Thyroid gland (tissue), 4 donors: ENCODE results near the gene SKIDA1. TPM values are rescaled to one million over a fixed set of nuclear protein-coding genes. Genes with fewer than 3 reads are reported as not detected.

Experiments
- DNase-seq, 2 donors: peaks; one replicate each; pipeline ENCODE4 v3.0.0-alpha.2; 2019
- H3K27ac ChIP-seq, 3 donors: fragments of 200-600 bp; sonication (generic); 1 replicate in 2 of 3; 2 replicates in 1 of 3; pipeline ENCODE4 v1.5.1; 2016 to 2019; ENCODE audit warnings: mild to moderate bottlenecking in 1 of 3, moderate library complexity in 1 of 3
- H3K27me3 ChIP-seq: fragments of 200-600 bp; sonication (generic); one replicate; pipeline ENCODE4 v1.5.1; 2019
- H3K36me3 ChIP-seq, 2 donors: fragments of 200-600 bp; sonication (generic); one replicate each; pipeline ENCODE4 v1.5.1; 2016 to 2019
- H3K4me1 ChIP-seq, 2 donors: fragments of 200-600 bp; sonication (generic); one replicate each; pipeline ENCODE4 v1.5.1; 2017 to 2019
- H3K4me3 ChIP-seq, 3 donors: fragments of 200-600 bp; sonication (generic); replicated peaks in 1 of 3; 1 replicate in 2 of 3; 2 replicates in 1 of 3; pipeline ENCODE4 v1.5.1; 2016; ENCODE audit warnings: mild to moderate bottlenecking in 1 of 3
- H3K9me3 ChIP-seq: fragments of 200-600 bp; sonication (generic); one replicate; pipeline ENCODE4 v1.5.1; 2017
- CTCF ChIP-seq, 6 experiments: fragments of 200-600 bp in 3 of 6; fragments of 450-650 bp in 3 of 6; sonication (generic) in 3 of 6; IDR thresholded peaks; one replicate each; pipeline ENCODE4 v1.5.1; 2016 to 2019; ENCODE audit warnings: antibody characterized with exemption in 6 of 6, mild to moderate bottlenecking in 2 of 6, inconsistent platforms in 1 of 6, moderate library complexity in 1 of 6
- POLR2A ChIP-seq, 2 donors: fragments of 450-650 bp; IDR thresholded peaks; one replicate each; pipeline ENCODE4 v1.6.1; 2017; ENCODE audit warnings: antibody characterized with exemption in 2 of 2, mild to moderate bottlenecking in 2 of 2, moderate library complexity in 1 of 2
- WGBS, 2 donors: methylation state at CpG; one replicate each; pipeline ENCODE4 v1.1.5; 2017; 5-methylcytosine and 5-hydroxymethylcytosine counted together
- intact Hi-C: fragments of 100-400 bp; cut with DNase I; formaldehyde crosslinking; loops from one replicate; pipeline ENCODE4 v1.15.1; 2023
- total RNA-seq, 4 donors: library from RNA; depleted of rRNA; stranded (reverse); fragments of >200 nt; gene quantifications; one replicate each; pipeline ENCODE4 v1.2.3, GENCODE V29; 2016

Gene SKIDA1
- total RNA-seq, 4 donors from 2014 or later, result 3.1 to 9.9 (median 7.1) TPM

- no peaks in the 10 kb centered on the region for H3K9me3 ChIP-seq
- H3K27me3 ChIP-seq, result no peaks in the 10 kb centered on the region
- peaks cover 5 to 26% of the 10 kb centered on the region in 2 donors for H3K4me1 ChIP-seq
- H3K4me3 ChIP-seq, result no peak overlapping the region
- H3K36me3 ChIP-seq, result no peaks in the 10 kb centered on the region
- TF ChIP-seq CTCF (IDR thresholded peaks at IDR 0.05) (no peak), POLR2A (IDR thresholded peaks at IDR 0.05) (no peak)
- intact Hi-C loops, result loop anchor here (10.0 kb wide), 1 partner anchor 448 kb away; no protein-coding TSS in a partner anchor
- no peak for DNase-seq
- H3K27ac ChIP-seq, result no peak overlapping the region
- WGBS, 2 donors, result 83 to 87% methylated on average over 21 of the region's 21 CpGs
These were observed 18.3 kb downstream of the SKIDA1 start for GRCh38 chr10:21507150-21507549.

- H3K4me1 ChIP-seq, result peaks cover 5 to 22% of the 10 kb centered on the region in 2 donors
- no peaks in the 10 kb centered on the region for H3K27me3 ChIP-seq
- H3K9me3 ChIP-seq, result no peaks in the 10 kb centered on the region
- peak overlapping the region in 1 of 3 donors; percentile 10 for H3K27ac ChIP-seq
- intact Hi-C loops, result loop anchor here (10.0 kb wide), 1 partner anchor 448 kb away; no protein-coding TSS in a partner anchor
- no peaks in the 10 kb centered on the region for H3K36me3 ChIP-seq
- TF ChIP-seq CTCF (IDR thresholded peaks at IDR 0.05) (no peak), POLR2A (IDR thresholded peaks at IDR 0.05) (no peak)
- 72 to 73% methylated on average over 3 of the region's 3 CpGs for WGBS, 2 donors
- H3K4me3 ChIP-seq, result no peak overlapping the region
- DNase-seq, result no peak
These were observed 19.1 kb downstream of the SKIDA1 start for GRCh38 chr10:21506351-21506750.

- DNase-seq, result no peak
- Histone ChIP-seq H3K27ac (no peak overlapping the region), H3K4me1 (peaks cover 5 to 25% of the 10 kb centered on the region in 2 donors), H3K36me3 (no peaks in the 10 kb centered on the region), H3K9me3 (no peaks in the 10 kb centered on the region), H3K4me3 (no peak overlapping the region), H3K27me3 (no peaks in the 10 kb centered on the region)
- TF ChIP-seq CTCF (IDR thresholded peaks at IDR 0.05) (no peak), POLR2A (IDR thresholded peaks at IDR 0.05) (no peak)
- intact Hi-C loops, result loop anchor here (10.0 kb wide), 1 partner anchor 449 kb away; no protein-coding TSS in a partner anchor
- 86 to 90% methylated on average over 4 of the region's 4 CpGs for WGBS, 2 donors
These were observed 19.7 kb downstream of the SKIDA1 start for GRCh38 chr10:21505711-21506278.

GRCh38 chr10:21503542-21503941, 21.9 kb downstream of the SKIDA1 start:
- no peak for DNase-seq
- Histone ChIP-seq H3K36me3 (no peaks in the 10 kb centered on the region), H3K27me3 (no peaks in the 10 kb centered on the region), H3K4me1 (peaks cover 5 to 27% of the 10 kb centered on the region in 2 donors), H3K4me3 (no peak overlapping the region), H3K9me3 (no peaks in the 10 kb centered on the region), H3K27ac (peak overlapping the region in 1 of 3 donors; percentile 1)
- intact Hi-C loops, result loop anchor here (5.0 to 10.0 kb wide), 2 partner anchors 229 to 451 kb away; no protein-coding TSS in a partner anchor
- 46 to 48% methylated on average over 1 of the region's 1 CpG for WGBS, 2 donors
- TF ChIP-seq POLR2A (IDR thresholded peaks at IDR 0.05) (no peak), CTCF (IDR thresholded peaks at IDR 0.05) (no peak)

- Histone ChIP-seq H3K9me3 (no peaks in the 10 kb centered on the region), H3K36me3 (no peaks in the 10 kb centered on the region), H3K4me3 (no peak overlapping the region), H3K27me3 (no peaks in the 10 kb centered on the region), H3K4me1 (peaks cover 9 to 27% of the 10 kb centered on the region in 2 donors), H3K27ac (peak overlapping the region in 1 of 3 donors; percentile 40)
- no peak for DNase-seq
- TF ChIP-seq POLR2A (IDR thresholded peaks at IDR 0.05) (no peak), CTCF (IDR thresholded peaks at IDR 0.05) (no peak)
- intact Hi-C loops, result loop anchor here (5.0 to 10.0 kb wide), 2 partner anchors 230 to 452 kb away; no protein-coding TSS in a partner anchor
- 85 to 93% methylated on average over 3 of the region's 3 CpGs for WGBS, 2 donors
These were observed 23.1 kb downstream of the SKIDA1 start for GRCh38 chr10:21502348-21502740.
